SU-DHL-6 (cell line): ENCODE data around the gene FIGNL2.

Source experiments
- CTCF ChIP-seq: fragments of 200-600 bp; sonication (generic); IDR thresholded peaks from one replicate; pipeline ENCODE4 v1.5.1; 2017; ENCODE audit warnings: antibody characterized with exemption, mild to moderate bottlenecking, low read length, moderate library complexity; ENCODE audit not compliant: insufficient read depth, poor library complexity, severe bottlenecking
- EZH2phosphoT487 ChIP-seq: fragments of 200-600 bp; sonication (generic), shearing (Covaris generic); conservative IDR thresholded peaks from 2 replicates; pipeline ENCODE4 v1.6.1; 2018; ENCODE audit warnings: mild to moderate bottlenecking, antibody characterized with exemption, low read length, moderate library complexity, mixed read lengths

DNA sequence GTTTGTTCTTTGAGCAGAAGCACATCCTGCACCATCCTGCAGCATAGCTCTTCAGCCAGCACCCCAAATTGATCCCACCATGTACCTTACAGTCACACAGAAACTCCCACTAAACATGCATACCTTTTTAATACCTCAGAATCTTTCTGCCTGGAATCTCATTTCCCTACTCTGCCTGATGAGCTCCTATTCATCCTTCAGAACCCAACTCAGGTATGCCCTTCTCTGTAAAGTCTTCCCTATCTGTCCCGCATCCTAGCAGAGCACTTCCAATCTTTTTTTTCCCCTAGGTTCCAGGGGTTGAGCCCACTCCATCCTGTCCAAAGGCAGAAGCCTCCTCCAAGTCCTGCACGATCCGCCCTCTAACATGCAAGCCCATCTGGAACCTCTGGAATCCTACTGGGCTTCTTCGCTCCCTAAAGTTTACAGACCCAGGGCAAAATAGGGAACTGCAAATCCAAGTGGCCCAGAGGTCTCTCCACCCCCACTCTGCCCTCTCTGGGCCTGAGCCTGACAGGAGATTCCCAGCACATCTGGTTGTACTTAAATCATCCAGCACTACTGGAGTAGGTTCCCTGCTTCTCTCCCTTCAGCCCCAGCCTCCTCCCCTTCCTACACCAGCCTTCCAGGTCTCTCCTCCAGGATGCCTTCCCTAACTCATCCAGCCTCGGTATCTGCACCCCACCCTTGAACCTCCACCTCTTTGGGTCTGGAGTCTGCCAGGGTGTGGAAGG, 4.1 kb upstream of the FIGNL2 start:
- TF ChIP-seq CTCF: no peak
- no peak for TF ChIP-seq EZH2phosphoT487
